Renal cortex interstitium (tissue), 11 donors: Measurements from ENCODE around the gene ERCC6. TPM values are rescaled to one million over a fixed set of nuclear protein-coding genes. Genes with fewer than 3 reads are reported as not detected.
A peak's percentile ranks its signal among the peaks of the same experiment; 100 is the strongest.

Source experiments
- DNase-seq, 11 donors: peaks; one replicate each; pipeline ENCODE4 v3.0.0-alpha.2; 2013; ENCODE audit warnings: low read depth in 9 of 11, low spot score in 4 of 11; ENCODE audit errors: extremely low read depth in 1 of 11
- polyA plus RNA-seq, 3 donors: library from polyadenylated mRNA; unstranded; fragments of 120-200 nt; gene quantifications; one replicate each; pipeline ENCODE4 v1.2.1, GENCODE V29; 2013; ENCODE audit not compliant: insufficient read length in 3 of 3

The ERCC6 gene
- polyA plus RNA-seq, 3 donors = 15.2 to 16.5 (median 15.8) TPM

DNA sequence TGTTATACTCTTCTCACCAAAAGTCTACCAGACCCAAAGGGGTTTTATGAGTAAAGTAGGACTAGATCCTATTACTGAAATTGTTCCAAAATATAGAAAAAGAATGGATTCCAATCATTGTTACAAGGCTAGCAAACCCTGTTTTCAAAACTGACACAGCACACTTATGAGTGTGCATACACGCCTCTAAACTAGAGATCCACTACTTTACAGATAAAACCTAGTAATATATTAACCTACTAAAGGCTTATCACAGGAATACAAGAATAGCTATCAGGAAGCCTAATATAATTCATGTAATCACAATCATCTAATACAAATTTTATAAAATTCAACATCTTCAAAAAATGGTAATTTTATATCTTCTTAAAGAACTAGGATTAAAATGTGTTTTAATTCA is 52.2 kb downstream of the ERCC6 start:
- DNase-seq = no peak

DNA sequence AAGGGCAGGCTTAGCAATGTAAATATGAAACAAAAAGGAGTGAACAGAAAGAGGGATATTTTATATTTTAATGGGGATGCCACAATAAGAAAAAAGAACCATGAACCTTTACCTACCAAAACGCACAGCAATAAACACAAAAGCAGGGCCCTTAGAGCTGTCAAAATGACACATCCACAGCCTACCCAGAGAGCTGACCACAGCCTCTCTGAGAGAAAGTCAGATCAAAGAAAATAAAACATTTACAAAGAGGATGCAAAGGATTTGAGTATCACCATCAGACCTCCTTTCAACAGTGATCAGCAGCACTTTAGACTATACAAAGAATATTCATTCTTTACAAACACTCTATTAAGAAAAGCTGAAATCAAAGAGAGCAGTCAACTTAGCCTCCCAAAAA is 52.9 kb downstream of the ERCC6 start:
- DNase-seq = no peak

DNA sequence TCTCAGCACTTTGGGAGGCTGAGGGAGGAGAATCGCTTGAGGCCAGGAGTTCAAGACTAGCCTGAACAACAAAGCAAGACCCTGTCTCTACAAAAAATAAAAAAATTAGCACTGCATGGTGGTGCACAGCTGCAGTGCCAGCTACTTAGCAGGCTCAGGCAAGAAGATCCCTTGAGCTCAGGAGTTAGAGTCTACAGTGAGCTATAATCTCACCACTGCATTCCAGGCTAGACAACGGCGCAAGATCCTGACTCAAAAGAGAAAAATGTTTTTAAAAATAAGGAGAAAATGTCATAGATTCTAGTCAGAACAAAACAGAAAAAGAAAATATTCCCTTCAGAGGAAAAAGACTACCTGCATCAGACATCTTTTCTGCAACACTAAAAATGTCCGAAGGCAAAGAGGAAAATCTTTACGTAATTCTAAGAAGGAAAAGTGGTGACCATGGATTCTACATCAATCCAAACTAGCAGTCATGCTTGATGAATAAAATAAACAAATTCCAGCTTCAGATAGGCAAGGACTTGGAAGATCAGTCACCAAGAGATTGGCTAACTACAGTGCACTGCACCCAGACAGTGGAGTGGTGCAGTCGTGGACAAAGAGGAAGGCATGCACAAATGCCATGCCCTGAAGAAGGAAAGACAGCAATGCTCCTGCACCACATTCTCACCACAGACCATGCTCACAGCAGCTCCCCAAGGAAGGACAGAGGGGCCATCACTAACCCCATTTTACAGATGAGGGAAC is 54.3 kb downstream of the ERCC6 start:
- DNase-seq = no peak

DNA sequence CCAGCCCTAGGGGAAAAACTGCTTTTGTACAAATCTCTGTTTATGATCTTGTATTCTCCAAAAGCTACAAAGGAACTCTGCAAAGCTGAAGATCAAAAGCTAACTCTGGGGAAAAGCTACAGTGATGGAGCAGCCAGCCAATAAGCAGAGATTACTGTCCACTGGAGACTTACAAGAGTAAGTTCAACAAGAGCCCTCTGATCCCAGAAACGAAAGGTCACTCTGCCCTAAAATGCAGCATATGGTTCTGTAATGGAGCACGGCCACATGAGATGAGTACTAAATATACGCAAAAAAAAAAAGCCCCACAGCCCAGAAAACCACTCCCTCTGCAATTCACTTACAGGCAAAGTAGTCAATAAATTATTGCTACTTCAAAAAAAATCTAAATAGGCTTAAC is 60.1 kb downstream of the ERCC6 start:
- DNase-seq = peak in 7 of 11 donors; percentile 6 to 41 (median 32)

DNA sequence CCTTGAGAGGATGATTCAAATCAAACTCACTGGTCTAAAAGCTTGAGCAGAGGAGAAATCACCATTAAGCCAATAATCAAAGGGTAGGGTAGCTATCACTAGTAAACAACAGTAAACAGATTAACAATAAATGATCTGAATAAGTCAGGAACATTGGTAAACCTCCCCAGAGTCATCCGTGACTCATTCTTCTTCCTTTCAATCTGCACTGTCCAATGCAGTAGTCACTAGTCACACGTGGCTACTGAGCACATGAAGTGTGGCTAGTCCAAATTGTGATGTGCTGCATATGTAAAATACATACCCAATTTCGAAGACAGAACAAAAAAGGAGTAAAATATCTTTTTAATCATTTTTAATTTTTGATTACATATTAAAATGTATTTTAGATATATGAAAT is 64.0 kb downstream of the ERCC6 start:
- no peak for DNase-seq

DNA sequence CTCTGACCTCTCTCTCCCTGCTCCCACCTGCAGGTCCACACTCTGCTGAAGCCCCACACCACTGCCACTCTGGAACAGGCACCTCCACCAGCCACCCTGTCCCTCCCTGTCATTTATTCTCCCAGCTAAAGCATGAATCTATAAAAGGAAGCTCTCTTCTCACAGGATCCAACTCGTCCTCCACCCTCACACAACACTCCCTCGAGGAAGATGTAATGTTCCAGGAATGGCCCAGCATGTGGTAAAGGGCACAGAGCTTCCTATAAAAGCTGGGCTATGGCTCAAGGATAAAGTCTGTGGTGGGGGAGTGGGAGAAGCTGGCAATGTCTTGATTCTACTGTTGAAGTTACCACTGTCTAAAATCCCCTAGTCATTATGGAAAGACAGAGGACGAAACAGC is 67.4 kb downstream of the ERCC6 start:
- no peak for DNase-seq

DNA sequence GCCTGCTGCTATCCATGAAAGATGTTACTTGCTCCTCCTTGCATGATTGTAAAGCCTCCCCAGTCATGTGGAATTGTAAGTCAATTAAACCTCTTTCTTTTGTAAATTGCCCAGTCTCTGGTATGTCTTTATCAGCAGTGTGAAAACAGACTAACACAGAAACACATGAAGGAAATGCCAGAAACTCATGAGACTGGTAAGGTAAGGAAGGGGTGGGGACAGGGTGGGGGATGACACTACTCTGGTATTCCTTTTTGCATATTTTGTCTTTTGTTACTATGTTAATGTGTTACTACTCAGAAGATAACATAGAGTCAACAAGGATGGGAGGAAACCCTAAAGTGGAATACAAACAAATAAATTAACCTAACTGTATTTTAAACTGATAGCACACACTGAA is 73.2 kb downstream of the ERCC6 start:
- no peak for DNase-seq

Other genes starting within 250 kb of the ERCC6 start
- under 1 TPM; 0.06 to 0.13 (median 0.09) TPM for gene C10orf71, start 240.0 kb downstream of the ERCC6 start, polyA plus RNA-seq
- gene DRGX, start 143.0 kb downstream of the ERCC6 start, polyA plus RNA-seq = under 1 TPM in 1 of 3 donors, not detected in 2; 0.09 TPM
- gene SLC18A3, start 71.2 kb upstream of the ERCC6 start, polyA plus RNA-seq = not detected
- under 1 TPM in 1 of 3 donors, not detected in 2; 0.11 TPM for gene CHAT, start 74.9 kb upstream of the ERCC6 start, polyA plus RNA-seq
- not detected for gene C10orf53, start 140.5 kb upstream of the ERCC6 start, polyA plus RNA-seq
- gene OGDHL, start 223.2 kb upstream of the ERCC6 start, polyA plus RNA-seq = 10 to 100 TPM; 37.2 to 60.0 (median 43.6) TPM